Neural cell (in vitro differentiated cells): ENCODE data around the gene NCOA7. TPM values are rescaled to one million over a fixed set of nuclear protein-coding genes. Genes with fewer than 3 reads are reported as not detected.

Source experiments
- H2AFZ ChIP-seq: fragments of 200-600, 300-800 bp; sonication (generic), shearing (Covaris generic); 2 replicates; pipeline ENCODE4 v1.6.0; 2014; ENCODE audit warnings: low read depth, mild to moderate bottlenecking, antibody characterized with exemption, low read length, moderate library complexity
- H3F3A ChIP-seq: fragments of 200-600 bp; shearing (Covaris generic); 2 replicates; pipeline ENCODE4 v1.6.1; 2016; ENCODE audit warnings: mild to moderate bottlenecking, moderate library complexity, mixed read lengths, antibody characterized with exemption, low read length; ENCODE audit not compliant: insufficient read depth, poor library complexity, severe bottlenecking
- H3K27ac ChIP-seq: fragments of 200-600, 300-800 bp; sonication (generic), shearing (Covaris generic); 2 replicates; pipeline ENCODE4 v1.5.1; 2014; ENCODE audit warnings: mild to moderate bottlenecking, low read length, moderate library complexity
- H3K27me3 ChIP-seq: fragments of 300-800, 200-600 bp; sonication (generic), shearing (Covaris generic); 2 replicates; pipeline ENCODE4 v1.6.0; 2014; ENCODE audit warnings: mild to moderate bottlenecking, low read depth, low read length, moderate library complexity; ENCODE audit not compliant: insufficient read depth
- H3K36me3 ChIP-seq: fragments of 300-800, 200-600 bp; sonication (generic), shearing (Covaris generic); 2 replicates; pipeline ENCODE4 v1.5.1; 2014; ENCODE audit warnings: mild to moderate bottlenecking, antibody characterized with exemption, low read length, moderate library complexity; ENCODE audit not compliant: insufficient read depth
- H3K4me2 ChIP-seq: fragments of 300-800, 200-600 bp; sonication (generic), shearing (Covaris generic); 2 replicates; pipeline ENCODE4 v1.6.0; 2014; ENCODE audit warnings: mild to moderate bottlenecking, low read length
- H3K4me3 ChIP-seq: fragments of 300-800, 200-600 bp; sonication (generic), shearing (Covaris generic); 2 replicates; pipeline ENCODE4 v1.5.1; 2014; ENCODE audit warnings: mild to moderate bottlenecking, low read length, moderate library complexity
- H3K79me2 ChIP-seq: fragments of 200-600 bp; shearing (Covaris generic); replicated peaks from 2 replicates; pipeline ENCODE4 v1.6.0; 2014; ENCODE audit warnings: mild to moderate bottlenecking, low read length, moderate library complexity; ENCODE audit not compliant: insufficient read depth
- H3K9ac ChIP-seq: fragments of 300-800, 200-600 bp; sonication (generic), shearing (Covaris generic); 2 replicates; pipeline ENCODE4 v1.6.1; 2016; ENCODE audit warnings: mild to moderate bottlenecking, low read length, mixed read lengths
- H3K9me2 ChIP-seq: fragments of 200-600 bp; shearing (Covaris generic); 2 replicates; pipeline ENCODE4 v1.6.1; 2016; ENCODE audit warnings: mild to moderate bottlenecking, low read length, mixed read lengths; ENCODE audit not compliant: insufficient read depth
- H3K9me3 ChIP-seq: fragments of 200-600, 300-800 bp; sonication (generic), shearing (Covaris generic); 2 replicates; pipeline ENCODE4 v1.6.1; 2016; ENCODE audit warnings: mild to moderate bottlenecking, mixed run types, low read length, moderate library complexity, mixed read lengths
- H4K20me1 ChIP-seq: fragments of 200-600 bp; shearing (Covaris generic); 2 replicates; pipeline ENCODE4 v1.6.1; 2016; ENCODE audit warnings: mild to moderate bottlenecking, mixed run types; ENCODE audit not compliant: insufficient read depth
- CTCF ChIP-seq: fragments of 450-650 bp; IDR thresholded peaks from 2 replicates; pipeline ENCODE4 v1.5.1; 2014; ENCODE audit warnings: antibody characterized with exemption, mild to moderate bottlenecking, moderate library complexity; ENCODE audit not compliant: poor library complexity, severe bottlenecking
- EP300 ChIP-seq: fragments of 450-650 bp; conservative IDR thresholded peaks from 2 replicates; pipeline ENCODE4 v1.6.1; 2014; ENCODE audit warnings: antibody characterized with exemption, mild to moderate bottlenecking, moderate library complexity; ENCODE audit not compliant: poor library complexity, severe bottlenecking
- EZH2 ChIP-seq: fragments of 200-600, 300-800 bp; shearing (Covaris generic), sonication (generic); IDR thresholded peaks from 2 replicates; pipeline ENCODE4 v1.6.1; 2014; ENCODE audit warnings: antibody characterized with exemption, low read length, borderline replicate concordance, mild to moderate bottlenecking; ENCODE audit not compliant: insufficient read depth, poor library complexity, severe bottlenecking
- MXI1 ChIP-seq: fragments of 450-650 bp; conservative IDR thresholded peaks from 2 replicates; pipeline ENCODE4 v1.6.1; 2014; ENCODE audit warnings: antibody characterized with exemption, mild to moderate bottlenecking; ENCODE audit not compliant: poor library complexity, severe bottlenecking
- POLR2AphosphoS5 ChIP-seq: IDR thresholded peaks from 2 replicates; pipeline ENCODE4 v1.6.1; 2012
- RAD21 ChIP-seq: fragments of 450-650 bp; conservative IDR thresholded peaks from 2 replicates; pipeline ENCODE4 v1.6.1; 2014; ENCODE audit warnings: antibody characterized with exemption, mild to moderate bottlenecking, moderate library complexity
- REST ChIP-seq: IDR thresholded peaks from 2 replicates; pipeline ENCODE4 v1.6.1; 2012; ENCODE audit warnings: borderline replicate concordance
- SMC3 ChIP-seq: fragments of 450-650 bp; conservative IDR thresholded peaks from 2 replicates; pipeline ENCODE4 v1.6.1; 2014; ENCODE audit warnings: antibody characterized with exemption, mild to moderate bottlenecking, moderate library complexity; ENCODE audit not compliant: poor library complexity
- TAF1 ChIP-seq: IDR thresholded peaks from 2 replicates; pipeline ENCODE4 v1.6.1; 2012; ENCODE audit warnings: low read depth
- polyA plus RNA-seq: library from polyadenylated mRNA; depleted of rRNA; stranded (reverse); fragments of >200 nt; gene quantifications from 2 replicates; pipeline ENCODE4 v1.2.3, GENCODE V29; 2014

The NCOA7 gene
- polyA plus RNA-seq, 1 donor from 2014 or later, result 17.1 TPM

GRCh38 chr6:125779924-125780539 lies 10.7 kb upstream of the NCOA7 start:
- no peak for TF ChIP-seq TAF1
- TF ChIP-seq MXI1, result no peak
- no peak for TF ChIP-seq EP300
- peak; percentile 49 for TF ChIP-seq CTCF
- TF ChIP-seq EZH2, result no peak
- peak; percentile 11 for TF ChIP-seq SMC3
- no peaks in the 10 kb centered on the region for H3K36me3 ChIP-seq
- H3K79me2 ChIP-seq, result no peaks in the 10 kb centered on the region
- no peaks in the 10 kb centered on the region for H4K20me1 ChIP-seq
- peak overlapping the region; percentile 55 for H3K9ac ChIP-seq
- H3K9me3 ChIP-seq, result no peaks in the 10 kb centered on the region
- H3K9me2 ChIP-seq, result no peaks in the 10 kb centered on the region
- H3K4me3 ChIP-seq, result peak overlapping the region; percentile 77
- peaks cover 6% of the 10 kb centered on the region for H3F3A ChIP-seq
- H3K27me3 ChIP-seq, result no peaks in the 10 kb centered on the region
- H2AFZ ChIP-seq, result peak overlapping the region; percentile 56
- peak overlapping the region; percentile 30 for H3K27ac ChIP-seq
- H3K4me2 ChIP-seq, result peak overlapping the region; percentile 78

- H3K4me2 ChIP-seq, result peak overlapping the region; percentile 78
- TF ChIP-seq REST (no peak), EZH2 (no peak), EP300 (no peak), RAD21 (peak; percentile 15), MXI1 (peak; percentile 88), POLR2AphosphoS5 (peak; percentile 9), SMC3 (no peak), CTCF (no peak), TAF1 (no peak)
- no peaks in the 10 kb centered on the region for H3K79me2 ChIP-seq
- no peaks in the 10 kb centered on the region for H3K9me3 ChIP-seq
- H3K4me3 ChIP-seq, result peak overlapping the region; percentile 77
- H3F3A ChIP-seq, result peaks cover 6% of the 10 kb centered on the region
- H4K20me1 ChIP-seq, result no peaks in the 10 kb centered on the region
- peak overlapping the region; percentile 55 for H3K9ac ChIP-seq
- H3K36me3 ChIP-seq, result no peaks in the 10 kb centered on the region
- H3K27ac ChIP-seq, result peak overlapping the region; percentile 30
- H3K9me2 ChIP-seq, result no peaks in the 10 kb centered on the region
- H3K27me3 ChIP-seq, result no peaks in the 10 kb centered on the region
- H2AFZ ChIP-seq, result peak overlapping the region; percentile 56
These were observed 10.0 kb upstream of the NCOA7 start for GRCh38 chr6:125780540-125781313.
